Measurements from ENCODE around the gene MAPK13.

DNA sequence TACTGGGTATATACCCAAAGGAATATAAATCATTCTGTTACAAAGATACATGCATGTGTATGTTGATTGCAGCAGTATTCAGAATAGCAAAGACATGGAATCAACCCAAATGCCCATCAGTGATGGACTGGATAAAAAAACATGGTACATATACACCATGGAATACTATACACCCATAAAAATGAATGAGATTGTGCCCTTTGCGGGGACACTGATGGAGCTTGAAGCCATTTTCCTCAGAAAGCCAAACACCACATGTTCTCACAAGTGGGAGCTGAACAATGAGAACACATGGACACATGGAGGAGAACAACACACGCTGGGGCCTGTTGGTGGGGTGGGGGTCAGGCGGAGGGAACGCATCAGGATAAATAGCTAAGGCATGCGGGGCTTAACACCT is 41.3 kb upstream of the MAPK13 start:
- TF ChIP-seq, protein P1, sequence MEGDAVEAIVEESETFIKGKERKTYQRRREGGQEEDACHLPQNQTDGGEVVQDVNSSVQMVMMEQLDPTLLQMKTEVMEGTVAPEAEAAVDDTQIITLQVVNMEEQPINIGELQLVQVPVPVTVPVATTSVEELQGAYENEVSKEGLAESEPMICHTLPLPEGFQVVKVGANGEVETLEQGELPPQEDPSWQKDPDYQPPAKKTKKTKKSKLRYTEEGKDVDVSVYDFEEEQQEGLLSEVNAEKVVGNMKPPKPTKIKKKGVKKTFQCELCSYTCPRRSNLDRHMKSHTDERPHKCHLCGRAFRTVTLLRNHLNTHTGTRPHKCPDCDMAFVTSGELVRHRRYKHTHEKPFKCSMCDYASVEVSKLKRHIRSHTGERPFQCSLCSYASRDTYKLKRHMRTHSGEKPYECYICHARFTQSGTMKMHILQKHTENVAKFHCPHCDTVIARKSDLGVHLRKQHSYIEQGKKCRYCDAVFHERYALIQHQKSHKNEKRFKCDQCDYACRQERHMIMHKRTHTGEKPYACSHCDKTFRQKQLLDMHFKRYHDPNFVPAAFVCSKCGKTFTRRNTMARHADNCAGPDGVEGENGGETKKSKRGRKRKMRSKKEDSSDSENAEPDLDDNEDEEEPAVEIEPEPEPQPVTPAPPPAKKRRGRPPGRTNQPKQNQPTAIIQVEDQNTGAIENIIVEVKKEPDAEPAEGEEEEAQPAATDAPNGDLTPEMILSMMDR (IDR thresholded peaks at IDR 0.05) = no peak
- TF ChIP-seq POLR2A (IDR thresholded peaks at IDR 0.05) = no peak

Measured in esophagus squamous epithelium (tissue), 4 donors.